Glomerular visceral epithelial cell (primary cell): ENCODE results near the gene ZNF91.
"Not testable (repeated sequence)": the region's sequence is repeated elsewhere in the genome, so short reads cannot be mapped to it uniquely, and the experiment has no call there.

Source experiments
- DNase-seq: peaks from one replicate; pipeline ENCODE4 v3.0.0-alpha.2; 2016; ENCODE audit errors: extremely low spot score

ZNF91 gene

DNA sequence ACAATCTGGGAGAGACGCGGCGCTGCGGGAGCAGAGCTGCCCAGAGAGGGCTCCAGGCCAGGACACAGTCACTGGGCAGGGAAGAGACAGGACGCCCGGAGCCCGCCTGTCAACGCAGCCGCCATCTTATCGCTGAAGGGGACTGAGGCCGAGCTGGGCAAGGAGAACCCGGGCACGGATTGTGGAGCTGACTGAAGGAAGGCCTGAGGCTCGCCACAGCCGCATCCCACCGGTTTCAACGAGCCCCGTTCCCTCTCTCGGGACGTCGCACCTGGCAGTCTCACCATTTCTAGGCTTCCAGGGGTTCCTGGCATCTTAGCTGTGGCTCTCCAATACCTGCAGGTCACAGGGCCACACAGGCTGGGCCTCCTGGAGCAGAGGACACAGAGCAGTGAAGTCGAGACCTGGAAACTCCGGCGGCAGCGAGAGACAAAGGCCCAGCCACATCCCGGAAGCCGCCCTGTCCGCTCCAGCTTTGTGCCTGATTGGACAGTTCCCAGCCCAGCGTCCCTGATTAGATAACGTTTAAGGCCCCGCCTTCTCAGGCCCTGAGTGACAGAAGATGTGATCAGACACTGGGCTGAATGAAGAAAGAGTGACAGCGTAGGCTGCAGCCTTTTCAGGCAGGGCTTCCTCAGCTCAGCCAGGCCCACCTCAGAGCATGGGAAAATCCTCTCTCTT, at the start of gene ZNF91:
ZNF91 (minus strand) TSS at position 431 of the 681 bp plus-strand sequence; CDS start at position 314, 117 bp downstream.
- DNase-seq, result peak; percentile 95

DNA sequence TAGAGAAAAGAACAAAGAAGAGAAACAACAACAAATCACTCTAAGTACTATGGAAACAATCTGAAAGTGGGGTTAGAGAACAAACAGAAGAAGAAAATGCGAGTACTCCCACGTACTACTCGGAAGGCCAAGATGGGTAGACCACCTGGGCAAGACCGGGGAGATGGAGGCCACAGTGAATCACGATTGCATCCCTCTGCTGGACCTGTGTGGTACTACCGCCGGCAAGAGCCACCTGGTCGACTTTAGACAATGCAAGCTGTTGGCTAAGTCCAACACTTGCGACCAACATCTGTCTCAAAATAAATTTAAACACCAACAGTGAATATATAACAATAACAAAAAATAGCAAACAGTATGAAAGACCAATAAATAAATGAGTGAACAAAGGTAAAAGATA, 45.5 kb upstream of the ZNF91 start:
- no peak for DNase-seq

DNA sequence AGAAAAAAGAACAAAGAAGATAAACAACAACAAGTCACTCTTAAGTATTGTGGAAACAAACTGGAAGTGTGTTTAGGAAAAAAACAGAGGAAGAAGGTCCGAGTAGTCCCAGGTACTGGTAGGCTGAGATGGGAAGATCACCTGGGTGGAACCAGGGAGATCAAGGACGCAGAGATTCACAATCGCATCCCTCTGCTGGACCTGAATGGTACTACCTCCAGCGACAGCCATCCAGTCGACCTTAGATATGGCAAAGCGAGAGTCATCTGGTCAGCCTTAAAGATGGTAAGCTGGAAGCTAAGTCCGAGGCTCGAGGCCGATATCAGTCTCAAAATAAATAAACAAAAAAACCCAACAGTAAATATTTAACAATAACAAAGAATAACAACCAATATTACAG, 44.9 kb upstream of the ZNF91 start:
- no peak for DNase-seq

DNA sequence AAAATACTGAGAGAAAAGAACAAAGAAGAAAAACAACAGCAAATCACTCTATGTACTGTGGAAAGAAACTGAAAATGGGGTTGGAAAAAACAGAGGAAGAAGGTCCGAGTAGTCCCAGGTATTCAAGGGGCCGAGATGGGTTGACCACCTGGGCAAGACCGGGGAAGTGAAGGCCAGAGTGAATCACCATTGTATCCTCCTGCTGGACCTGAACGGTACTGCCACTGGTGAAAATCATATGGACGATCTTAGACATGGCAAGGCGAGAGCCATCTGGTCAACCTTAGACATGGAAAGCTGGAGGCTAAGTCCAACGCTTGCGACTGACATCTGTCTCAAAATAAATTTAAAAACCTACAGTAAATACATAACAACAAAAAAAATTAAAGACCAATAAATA, 44.4 kb upstream of the ZNF91 start:
- DNase-seq, result no peak

DNA sequence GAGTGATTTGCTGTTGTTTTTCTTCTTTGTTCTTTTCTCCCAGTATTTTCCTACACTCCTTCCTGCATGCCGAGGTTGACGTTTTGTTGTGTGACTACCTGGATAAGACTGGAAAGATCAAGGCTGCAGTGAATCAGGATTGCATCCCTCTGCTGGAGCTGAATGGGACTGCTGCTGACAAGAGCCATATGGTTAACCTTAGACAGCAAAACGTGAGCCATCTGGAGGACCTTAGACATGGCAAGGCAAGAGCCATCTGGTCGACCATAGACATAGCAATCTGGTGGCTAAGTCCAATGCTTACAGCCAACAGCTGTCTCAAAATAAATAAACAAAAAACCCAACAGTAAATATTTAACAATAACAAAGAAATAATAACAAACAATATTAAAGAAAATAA, 42.6 kb upstream of the ZNF91 start:
- DNase-seq, result no peak

DNA sequence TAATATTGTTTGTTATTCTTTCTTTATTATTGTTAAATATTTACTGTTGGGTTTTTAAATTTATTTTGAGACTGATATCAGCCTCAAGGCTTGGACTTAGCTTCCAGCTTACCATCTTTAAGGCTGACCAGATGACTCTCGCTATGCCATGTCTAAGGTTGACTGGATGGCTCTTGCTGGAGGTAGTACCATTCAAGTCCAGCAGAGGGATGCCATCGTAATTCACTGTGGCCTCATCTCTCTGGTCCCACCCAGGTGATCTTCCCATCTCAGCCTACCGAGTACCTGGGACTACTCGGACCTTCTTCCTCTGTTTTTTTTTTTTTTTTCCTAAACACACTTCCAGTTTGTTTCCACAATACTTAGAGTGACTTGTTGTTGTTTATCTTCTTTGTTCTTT, 41.7 kb upstream of the ZNF91 start:
- DNase-seq, result no peak

DNA sequence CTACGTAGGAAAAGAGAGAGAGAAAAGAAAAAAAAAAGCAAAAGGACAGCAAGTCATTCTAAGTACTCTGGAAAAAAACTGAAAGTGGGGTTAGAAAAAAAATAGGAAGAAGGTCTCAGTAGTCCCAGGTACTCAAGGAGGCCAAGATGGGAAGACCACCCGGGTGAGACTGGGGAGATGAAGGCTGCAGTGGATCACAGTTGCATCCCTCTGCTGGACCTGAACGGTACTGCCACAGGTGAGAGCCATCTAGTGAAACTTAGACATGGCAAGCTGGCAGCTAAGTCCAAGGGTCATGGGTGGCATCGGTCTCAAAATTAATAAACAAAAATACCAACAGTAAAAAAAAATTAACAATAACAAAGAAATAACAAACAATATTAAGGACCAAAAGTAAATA, 41.0 kb upstream of the ZNF91 start:
- DNase-seq, result no peak

DNA sequence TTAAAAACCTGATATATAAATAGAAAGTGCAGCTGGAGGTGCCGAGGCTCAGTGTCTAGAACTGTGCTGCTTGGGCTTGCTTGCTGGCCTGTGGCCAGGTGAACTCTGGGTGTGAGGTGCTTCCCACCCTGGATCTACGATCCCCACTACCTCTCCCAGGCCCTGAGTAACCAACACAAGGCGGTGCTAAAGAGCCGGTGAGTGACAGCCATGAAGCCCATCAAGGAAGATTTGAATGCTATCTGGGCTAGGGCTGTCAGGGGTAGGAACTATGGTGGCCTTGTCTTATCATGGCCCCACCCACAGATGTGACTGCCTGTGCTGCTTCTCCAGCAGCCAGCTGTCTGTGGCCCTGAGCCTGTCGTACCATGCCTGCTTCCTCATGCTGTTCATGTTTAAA, 25.6 kb upstream of the ZNF91 start:
- DNase-seq, result no peak

DNA sequence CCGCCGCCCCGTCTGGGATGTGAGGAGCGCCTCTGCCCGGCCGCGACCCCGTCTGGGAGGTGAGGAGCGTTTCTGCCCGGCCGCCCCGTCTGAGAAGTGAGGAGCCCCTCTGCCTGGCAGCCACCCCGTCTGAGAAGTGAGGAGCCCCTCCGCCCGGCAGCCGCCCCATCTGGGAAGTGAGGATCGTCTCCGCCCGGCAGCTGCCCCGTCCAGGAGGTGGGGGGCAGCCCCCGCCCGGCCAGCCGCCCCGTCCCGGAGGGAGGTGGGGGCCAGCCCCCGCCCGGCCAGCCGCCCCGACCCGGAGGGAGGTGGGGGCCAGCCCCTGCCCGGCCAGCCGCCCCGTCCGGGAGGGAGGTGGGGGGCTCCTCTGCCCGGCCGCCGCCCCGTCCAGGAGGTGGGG, 24.0 kb upstream of the ZNF91 start:
- DNase-seq, result not testable (repeated sequence)

DNA sequence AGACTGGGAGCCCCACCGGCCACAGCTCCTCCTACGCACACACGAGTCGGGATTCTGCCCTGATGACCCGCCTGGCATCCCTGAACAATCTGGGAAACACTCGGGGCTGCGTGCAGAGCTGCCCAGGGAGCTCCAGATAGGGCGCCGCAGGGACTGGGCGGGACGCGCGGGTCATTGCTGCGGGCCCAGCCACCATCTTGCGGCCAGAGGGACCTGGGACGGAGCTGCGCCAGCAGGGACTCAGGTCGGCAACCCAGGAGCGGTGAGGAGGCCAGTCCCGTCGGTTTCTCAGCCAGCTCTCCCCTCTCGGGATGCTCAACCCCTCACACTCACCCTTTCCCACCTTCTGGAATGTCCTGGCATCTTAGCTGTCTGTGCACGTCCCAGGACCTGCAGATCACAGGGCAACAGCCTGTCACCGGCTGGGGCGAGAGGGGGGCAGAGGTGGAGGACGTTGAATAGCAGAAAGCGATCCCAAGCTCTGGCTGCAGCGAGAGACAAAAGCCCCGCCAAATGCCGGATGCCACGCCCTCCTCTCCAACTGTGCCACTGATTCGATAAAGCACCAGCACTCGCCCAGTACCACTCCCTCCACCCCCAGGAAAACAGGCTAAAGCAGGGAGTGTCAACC, 20.4 kb upstream of the ZNF91 start:
- no peak for DNase-seq

DNA sequence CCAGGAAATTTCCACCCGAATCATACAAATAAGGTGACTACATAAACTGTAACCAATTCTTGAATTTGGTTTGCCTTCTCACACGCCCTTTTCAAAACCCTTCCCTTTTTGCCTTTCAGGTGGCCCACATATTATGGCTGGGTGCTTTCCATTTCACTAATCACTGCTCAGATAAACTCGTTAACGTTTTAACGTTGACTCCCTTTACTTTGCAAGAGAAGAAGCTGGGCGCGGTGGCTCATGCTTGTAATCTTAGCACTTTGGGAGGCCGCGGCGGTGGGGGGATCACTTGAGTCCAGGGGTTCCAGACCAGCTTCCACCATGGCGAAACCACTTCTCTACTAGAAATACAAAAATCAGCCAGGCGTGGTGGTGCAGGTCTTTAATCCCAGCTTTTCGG, 19.8 kb upstream of the ZNF91 start:
- DNase-seq, result no peak

DNA sequence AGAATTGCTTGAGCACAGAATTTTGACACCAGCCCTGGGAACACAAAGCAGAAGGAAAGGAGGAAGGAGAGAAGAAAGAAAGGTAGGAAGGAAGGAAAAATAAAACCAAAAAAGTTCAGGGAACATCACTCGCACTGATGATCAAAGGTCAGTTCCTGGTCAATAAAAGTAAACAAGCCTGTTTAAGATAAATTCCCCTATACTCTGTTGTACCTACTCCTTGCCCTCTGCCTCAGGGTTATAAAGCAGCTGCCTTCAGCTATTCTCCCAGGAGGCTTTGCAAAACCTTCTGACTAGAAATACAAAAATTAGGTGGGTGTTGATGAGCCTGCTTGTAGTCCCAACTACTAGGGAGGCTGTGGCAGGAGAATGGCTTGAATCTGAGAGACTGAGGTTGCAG, 14.9 kb upstream of the ZNF91 start:
- DNase-seq, result no peak

DNA sequence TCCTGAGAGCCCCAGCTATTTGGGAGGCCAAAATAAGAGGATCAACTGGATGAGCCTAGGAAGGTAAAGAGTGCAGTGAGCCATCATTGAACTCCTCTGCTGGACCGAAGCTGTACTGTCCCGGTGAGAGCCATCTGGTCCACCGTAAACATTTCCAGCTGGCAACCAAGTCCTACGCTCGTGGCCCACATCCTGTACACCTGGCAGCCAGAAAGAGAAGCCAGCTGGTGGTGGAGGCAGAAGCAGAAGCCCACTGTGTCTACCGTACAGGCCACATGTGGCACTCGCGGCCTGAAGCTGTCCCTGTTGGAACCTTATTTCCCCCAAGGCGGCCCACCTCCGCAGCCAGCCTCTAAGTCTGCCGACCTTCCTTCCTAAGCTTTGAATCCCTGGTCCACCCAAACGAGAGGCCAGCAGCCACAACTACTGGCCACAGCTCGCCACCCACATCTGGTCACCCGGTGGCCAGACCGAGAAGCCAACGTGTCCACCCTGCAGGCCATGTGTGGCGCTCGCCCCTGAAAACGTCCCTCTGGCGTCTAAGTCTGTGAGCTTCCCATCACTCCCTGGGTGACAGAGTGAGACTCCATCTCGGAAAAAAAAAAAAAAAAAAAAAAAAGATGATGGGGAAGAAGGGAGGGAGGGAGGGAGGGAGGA, 14.2 kb upstream of the ZNF91 start:
- DNase-seq, result no peak

DNA sequence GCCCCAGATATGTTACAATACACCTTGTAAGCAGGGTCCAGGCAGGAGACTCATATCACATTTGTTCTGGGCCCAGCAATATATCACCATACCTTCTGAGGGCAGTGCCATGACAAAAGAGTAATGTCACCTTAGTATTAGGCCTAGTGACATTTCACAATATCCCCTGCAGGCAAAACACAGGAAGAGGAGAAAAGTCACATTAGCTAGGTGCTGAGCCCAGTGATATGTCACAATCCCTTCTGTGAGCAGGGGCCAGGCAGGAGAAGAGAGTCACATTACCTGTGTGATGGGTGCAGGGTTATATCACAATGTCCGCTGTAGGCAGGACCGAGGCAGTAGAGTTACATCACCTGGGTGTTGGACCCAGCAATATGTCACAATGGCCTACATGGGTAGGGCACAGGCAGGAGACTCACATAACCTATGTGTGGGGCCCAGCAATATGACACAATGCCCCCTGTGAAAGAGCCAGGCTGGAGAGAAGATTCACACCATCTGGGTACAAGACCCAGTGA, 12.4 kb upstream of the ZNF91 start:
- DNase-seq, result no peak

DNA sequence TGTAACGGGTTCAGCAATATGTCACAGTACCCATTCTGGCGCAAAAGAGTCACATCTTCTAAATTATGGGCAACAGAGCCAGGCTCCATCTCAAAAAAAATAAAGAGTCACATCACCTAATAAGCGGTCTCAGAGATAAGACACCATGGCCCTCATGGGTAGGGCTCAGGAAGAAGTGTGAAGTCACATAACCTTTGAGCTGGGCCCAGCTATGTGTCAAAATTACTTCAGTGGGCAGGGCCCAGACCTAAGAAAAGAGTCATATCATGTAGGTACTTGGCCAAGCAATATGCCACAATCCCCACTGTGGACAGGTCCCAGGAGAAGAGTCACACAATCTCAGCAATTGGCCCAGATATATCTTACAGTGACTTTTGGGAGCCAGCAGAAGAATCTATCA, 11.4 kb upstream of the ZNF91 start:
- no peak for DNase-seq

DNA sequence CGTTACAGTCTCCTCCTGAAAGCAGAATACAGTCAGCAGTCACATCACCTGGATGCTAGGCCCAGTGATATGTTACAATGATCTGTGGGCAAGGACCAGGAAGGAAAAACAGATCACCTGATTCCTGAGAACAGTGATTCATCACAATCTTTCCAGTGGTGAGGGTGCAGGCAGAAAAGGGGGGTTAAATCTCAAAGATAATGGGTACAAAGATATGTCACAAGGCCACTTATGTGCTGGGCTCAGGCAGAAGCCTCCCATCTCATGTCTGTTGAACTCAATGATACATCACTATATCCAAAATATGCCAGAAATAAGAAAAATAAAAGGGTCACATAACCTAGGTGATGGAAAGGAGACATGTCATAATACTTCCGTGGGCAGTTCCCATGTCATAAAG, 10.8 kb upstream of the ZNF91 start:
- DNase-seq, result no peak

DNA sequence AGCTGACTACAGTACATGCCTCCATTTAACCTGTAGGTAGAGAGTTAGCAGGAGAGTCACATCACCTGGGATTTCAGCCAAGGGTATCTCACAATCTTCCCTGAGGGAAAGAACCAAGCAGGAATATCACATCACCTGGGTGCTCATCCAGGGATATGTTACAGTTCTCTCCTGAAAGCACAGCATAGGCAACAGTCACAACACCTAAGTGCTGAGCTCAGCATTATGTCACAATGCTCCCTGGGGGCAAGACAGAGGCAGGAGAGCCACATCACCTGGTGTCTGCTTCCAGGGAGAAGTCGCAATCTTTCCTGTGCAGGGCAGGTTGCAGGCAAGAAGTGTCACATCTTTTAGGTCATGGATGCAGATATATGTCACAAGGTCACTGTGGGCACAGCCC, 9.4 kb upstream of the ZNF91 start:
- DNase-seq, result no peak

DNA sequence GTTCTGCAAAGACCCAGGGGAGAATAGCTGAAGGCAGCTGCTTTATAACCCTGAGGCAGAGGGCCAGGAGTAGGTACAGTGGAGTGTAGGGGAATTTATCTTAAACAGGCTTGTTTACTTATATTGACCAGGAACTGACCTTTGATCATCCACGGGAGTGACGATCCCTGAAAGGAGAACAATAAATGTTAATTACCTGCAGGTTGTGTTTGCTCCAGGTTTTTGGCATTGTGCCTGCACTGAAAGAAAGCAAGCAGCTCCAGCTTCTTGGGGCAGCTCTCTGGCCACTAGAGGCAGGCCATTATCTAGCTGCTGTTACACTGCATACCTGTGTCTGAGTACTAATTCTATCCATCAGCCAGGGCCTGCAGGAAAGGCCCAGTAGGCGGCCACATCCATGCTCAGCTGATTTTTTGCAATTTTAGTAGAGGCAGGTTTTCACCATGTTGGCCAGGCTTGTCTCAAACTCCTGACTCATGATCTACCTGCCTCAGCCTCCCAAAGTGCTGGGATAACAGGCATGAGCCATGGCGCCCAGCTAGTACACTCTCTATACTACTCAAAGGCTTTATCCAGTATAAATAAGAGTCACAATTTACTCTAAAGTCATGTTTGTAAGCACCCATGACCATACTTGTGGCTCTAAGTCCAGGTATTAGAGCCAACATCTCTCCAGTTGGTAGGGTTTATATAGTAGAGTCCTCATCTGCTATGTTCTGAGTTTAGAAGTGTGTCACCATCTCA, 8.5 kb upstream of the ZNF91 start:
- DNase-seq, result no peak

DNA sequence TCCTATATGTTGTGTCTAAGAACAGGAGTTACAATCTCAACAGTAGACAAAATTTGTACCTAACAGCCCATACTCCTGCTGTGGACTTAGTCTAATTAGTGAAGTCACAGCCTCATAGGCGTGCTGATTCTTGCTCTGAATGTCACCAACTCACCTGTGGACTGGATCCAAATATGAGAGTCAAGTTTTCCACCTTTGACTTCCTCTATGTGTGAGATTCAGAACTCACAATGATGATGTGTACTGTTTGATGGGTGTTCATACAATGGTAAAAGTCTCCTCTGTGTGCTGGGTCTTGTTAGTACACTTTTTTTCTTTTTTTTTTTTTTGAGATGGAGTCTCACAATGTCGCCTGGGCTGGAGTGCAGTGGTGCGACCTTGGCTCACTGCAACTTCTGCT, 7.8 kb upstream of the ZNF91 start:
- no peak for DNase-seq

DNA sequence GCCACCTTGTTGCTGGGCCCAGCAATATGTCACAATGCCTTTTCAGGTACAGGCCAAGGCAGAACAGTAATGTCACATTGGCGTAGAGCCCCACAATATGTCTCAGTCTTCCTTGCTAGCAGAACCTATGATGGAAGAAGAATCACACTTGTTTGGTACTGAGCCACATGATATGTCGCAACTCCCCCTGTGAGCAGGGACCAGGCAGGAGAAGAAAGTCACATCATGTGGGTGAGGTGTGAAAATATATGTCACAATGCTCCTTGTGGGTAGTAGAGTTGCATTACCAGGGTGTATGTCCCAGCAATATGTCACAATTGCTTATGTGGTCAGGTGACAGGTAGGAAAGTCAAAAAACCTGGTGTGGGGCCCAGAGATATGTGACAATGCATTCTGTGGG, 7.1 kb upstream of the ZNF91 start:
- no peak for DNase-seq

DNA sequence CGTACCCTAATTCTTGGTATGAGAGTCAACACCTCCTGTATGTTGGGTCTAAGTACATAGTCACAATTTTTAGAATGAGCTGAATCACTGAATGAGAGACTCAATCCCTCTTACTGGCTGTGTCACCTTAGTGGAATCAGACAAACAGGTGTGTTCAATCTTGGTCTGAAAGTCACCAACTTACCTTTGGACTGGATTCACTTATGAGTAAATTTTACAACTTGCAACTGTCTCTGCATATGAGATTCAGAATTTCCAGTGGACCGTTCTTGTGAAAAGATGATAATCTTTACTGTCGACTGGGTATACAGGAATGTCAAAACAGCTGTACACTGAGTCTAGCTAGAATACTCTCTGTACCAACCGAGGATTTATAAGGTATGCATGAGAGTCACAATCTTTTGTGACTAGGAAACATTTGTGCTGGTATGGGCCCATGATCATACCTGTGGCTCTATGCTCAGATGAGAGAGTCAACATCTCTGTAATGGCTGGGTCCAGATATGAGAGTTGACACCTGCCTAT, 5.9 kb upstream of the ZNF91 start:
- no peak for DNase-seq

DNA sequence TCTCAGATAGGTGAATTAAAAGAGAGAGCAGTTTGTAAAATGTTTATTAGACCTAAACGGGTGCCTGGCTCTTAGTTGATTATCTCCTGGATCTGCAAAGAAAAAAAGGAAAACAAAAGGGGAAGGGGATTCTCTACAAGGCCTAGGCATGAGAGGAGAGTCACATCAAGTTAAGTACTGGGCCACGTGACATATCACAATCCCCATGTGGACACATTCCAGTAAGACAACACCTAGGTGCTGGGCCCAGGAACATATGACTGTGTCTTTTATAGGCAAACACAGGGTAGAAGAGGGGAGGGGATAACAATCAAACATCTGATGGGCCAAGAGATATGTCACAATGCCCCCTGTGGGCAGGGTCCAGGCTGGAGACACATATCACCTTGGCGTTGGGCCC, 4.2 kb upstream of the ZNF91 start:
- no peak for DNase-seq
